HepG2 (cell line): ENCODE measurements around the gene CMIP.

ENCODE experiments used
- CREB1 ChIP-seq, 2 experiments: fragments of 450-650 bp in 1 of 2; IDR thresholded peaks; 2 replicates each; pipeline ENCODE4 v1.6.1; 2016 to 2017; ENCODE audit warnings: control low read depth in 1 of 2, mild to moderate bottlenecking in 1 of 2, missing compliant biosample characterization in 1 of 2, missing genetic modification characterization in 1 of 2
- CTCF ChIP-seq: sonication (generic); formaldehyde crosslinking; IDR thresholded peaks from 2 replicates; pipeline ENCODE4 v1.5.0; 2020; ENCODE audit warnings: mild to moderate bottlenecking, missing genetic modification reagents, moderate library complexity
- HIVEP1 ChIP-seq: sonication (generic); formaldehyde crosslinking; IDR thresholded peaks from 2 replicates; pipeline ENCODE4 v1.4.0; 2020; ENCODE audit warnings: mild to moderate bottlenecking, missing genetic modification reagents
- MAZ ChIP-seq, 2 experiments: sonication (generic) in 1 of 2; formaldehyde crosslinking in 1 of 2; IDR thresholded peaks; 2 replicates each; pipeline versions ENCODE4 v1.5.0 to v1.6.1; 2012 to 2020; ENCODE audit warnings: low read depth in 2 of 2, mild to moderate bottlenecking in 2 of 2, borderline replicate concordance in 1 of 2, improper control_type of control experiment in 1 of 2, low read length in 1 of 2, missing genetic modification reagents in 1 of 2, moderate library complexity in 1 of 2
- MYC ChIP-seq: sonication (generic); formaldehyde crosslinking; IDR thresholded peaks from 2 replicates; pipeline ENCODE4 v1.9.0; 2021; ENCODE audit warnings: missing genetic modification reagents, borderline replicate concordance
- POLR2AphosphoS5 ChIP-seq: IDR thresholded peaks from 2 replicates; pipeline ENCODE4 v1.6.1; 2012; ENCODE audit warnings: low read depth, low read length
- ZFAT ChIP-seq: sonication (generic); formaldehyde crosslinking; conservative IDR thresholded peaks from 2 replicates; pipeline ENCODE4 v1.8.1; 2023; ENCODE audit warnings: missing genetic modification reagents, inconsistent platforms
- ZNF460 ChIP-seq: sonication (generic); formaldehyde crosslinking; IDR thresholded peaks from 2 replicates; pipeline ENCODE4 v1.5.1; 2020; ENCODE audit warnings: missing genetic modification reagents, mild to moderate bottlenecking, borderline replicate concordance

GRCh38 chr16:81586417-81586816 lies 141.8 kb downstream of the CMIP start:
- TF ChIP-seq POLR2AphosphoS5 = no peak
- no peak for TF ChIP-seq MYC (CRISPR knock-in tag)
- TF ChIP-seq MAZ (IDR thresholded peaks at IDR 0.05; ENCODE audit: borderline replicate concordance, low read depth, low read length) = no peak
- TF ChIP-seq MAZ (CRISPR knock-in tag; IDR thresholded peaks at IDR 0.05; ENCODE audit: low read depth) = no peak
- no peak for TF ChIP-seq CTCF (CRISPR knock-in tag)
- TF ChIP-seq CREB1 (IDR thresholded peaks at IDR 0.05) = no peak
- no peak for TF ChIP-seq CREB1 (CRISPR knock-in tag; IDR thresholded peaks at IDR 0.05)
- no peak for TF ChIP-seq ZNF460
- TF ChIP-seq HIVEP1 (CRISPR knock-in tag) = no peak
- TF ChIP-seq ZFAT (CRISPR knock-in tag) = no peak
